Measurements from ENCODE around the gene RSPRY1. TPM values are rescaled to one million over a fixed set of nuclear protein-coding genes. Genes with fewer than 3 reads are reported as not detected.

The RSPRY1 gene
- total RNA-seq, 1 donor from 2014 or later, result 76.8 TPM

DNA sequence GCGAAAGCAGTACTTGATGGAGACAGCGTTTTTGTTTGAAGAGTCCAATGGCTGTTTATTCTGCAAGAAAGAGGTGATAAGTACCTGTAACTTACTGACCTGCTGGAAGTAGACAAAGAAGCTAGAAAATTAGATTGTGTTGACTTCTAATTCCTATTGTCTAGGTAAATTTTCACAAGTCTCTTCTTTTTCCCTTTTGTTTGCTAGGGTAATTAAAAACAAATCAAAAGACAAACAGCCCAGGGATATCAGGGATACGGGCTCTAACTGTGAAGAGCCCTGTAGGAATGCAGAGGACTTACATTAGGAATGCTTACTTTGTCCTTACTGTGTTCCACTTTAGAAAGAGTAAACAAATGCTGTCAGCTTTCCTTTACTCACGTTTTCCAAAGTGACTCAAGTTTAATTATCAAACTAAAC is 7.3 kb upstream of the RSPRY1 start:
- no peak overlapping the region for H3K9ac ChIP-seq (ENCODE audit: low read length)
- H3K4me3 ChIP-seq (ENCODE audit: insufficient read depth, low read depth, low read length), result no peak overlapping the region
- no peak for FAIRE-seq
- no peak for DNase-seq (ENCODE audit: low read depth)
- Mint-ChIP-seq H3K27me3 (ENCODE audit: low read depth, unreplicated experiment) (no peaks in the 10 kb centered on the region), H3K4me3 (ENCODE audit: unreplicated experiment) (no peak overlapping the region), H3K27ac (ENCODE audit: unreplicated experiment) (no peak overlapping the region), H3K9me3 (ENCODE audit: unreplicated experiment) (no peaks in the 10 kb centered on the region), H3K4me1 (ENCODE audit: low read depth, unreplicated experiment) (peaks cover 17% of the 10 kb centered on the region), H3K36me3 (ENCODE audit: low read depth, unreplicated experiment) (peaks cover under 1% of the 10 kb centered on the region)
- no peak for TF ChIP-seq CTCF (IDR thresholded peaks at IDR 0.05; ENCODE audit: insufficient read depth, low read depth, low read length)
- TF ChIP-seq EZH2 (IDR thresholded peaks at IDR 0.05; ENCODE audit: insufficient read depth, low read length), result no peak
- no peaks in the 10 kb centered on the region for H3K36me3 ChIP-seq (ENCODE audit: insufficient read depth, low read length)
- no peak overlapping the region for H3K27ac ChIP-seq (ENCODE audit: low read depth, low read length)
- peaks cover 3% of the 10 kb centered on the region for H3K4me1 ChIP-seq (ENCODE audit: insufficient read depth, low read length)
- no peak overlapping the region for H2AFZ ChIP-seq (ENCODE audit: low read depth, low read length)
- H4K20me1 ChIP-seq (ENCODE audit: insufficient read depth, low read length), result peaks cover 20% of the 10 kb centered on the region
- H3K27me3 ChIP-seq (ENCODE audit: insufficient read depth, low read length), result no peaks in the 10 kb centered on the region
- peaks cover 71% of the 10 kb centered on the region for H3K79me2 ChIP-seq (ENCODE audit: insufficient read depth, low read length)
- H3K4me2 ChIP-seq (ENCODE audit: low read length), result no peak overlapping the region
- H3K9me3 ChIP-seq (ENCODE audit: insufficient read depth, low read depth, low read length), result no peaks in the 10 kb centered on the region

GRCh38 chr16:57179215-57179828 is 6.8 kb upstream of the RSPRY1 start:
- Histone ChIP-seq H3K4me3 (ENCODE audit: insufficient read depth, low read depth, low read length) (no peak overlapping the region), H3K27ac (ENCODE audit: low read depth, low read length) (no peak overlapping the region), H3K9me3 (ENCODE audit: insufficient read depth, low read depth, low read length) (no peaks in the 10 kb centered on the region), H3K9ac (ENCODE audit: low read length) (no peak overlapping the region), H3K4me2 (ENCODE audit: low read length) (no peak overlapping the region), H3K79me2 (ENCODE audit: insufficient read depth, low read length) (peaks cover 76% of the 10 kb centered on the region), H3K36me3 (ENCODE audit: insufficient read depth, low read length) (no peaks in the 10 kb centered on the region), H3K4me1 (ENCODE audit: insufficient read depth, low read length) (peaks cover 3% of the 10 kb centered on the region), H2AFZ (ENCODE audit: low read depth, low read length) (no peak overlapping the region), H4K20me1 (ENCODE audit: insufficient read depth, low read length) (peaks cover 20% of the 10 kb centered on the region), H3K27me3 (ENCODE audit: insufficient read depth, low read length) (no peaks in the 10 kb centered on the region)
- Mint-ChIP-seq H3K4me3 (ENCODE audit: unreplicated experiment) (no peak overlapping the region), H3K36me3 (ENCODE audit: low read depth, unreplicated experiment) (no peaks in the 10 kb centered on the region), H3K27me3 (ENCODE audit: low read depth, unreplicated experiment) (no peaks in the 10 kb centered on the region), H3K27ac (ENCODE audit: unreplicated experiment) (no peak overlapping the region), H3K4me1 (ENCODE audit: low read depth, unreplicated experiment) (peaks cover 21% of the 10 kb centered on the region), H3K9me3 (ENCODE audit: unreplicated experiment) (no peaks in the 10 kb centered on the region)
- no peak for FAIRE-seq
- no peak for DNase-seq (ENCODE audit: low read depth)
- TF ChIP-seq EZH2 (IDR thresholded peaks at IDR 0.05; ENCODE audit: insufficient read depth, low read length) (no peak), CTCF (IDR thresholded peaks at IDR 0.05; ENCODE audit: insufficient read depth, low read depth, low read length) (no peak)

DNA sequence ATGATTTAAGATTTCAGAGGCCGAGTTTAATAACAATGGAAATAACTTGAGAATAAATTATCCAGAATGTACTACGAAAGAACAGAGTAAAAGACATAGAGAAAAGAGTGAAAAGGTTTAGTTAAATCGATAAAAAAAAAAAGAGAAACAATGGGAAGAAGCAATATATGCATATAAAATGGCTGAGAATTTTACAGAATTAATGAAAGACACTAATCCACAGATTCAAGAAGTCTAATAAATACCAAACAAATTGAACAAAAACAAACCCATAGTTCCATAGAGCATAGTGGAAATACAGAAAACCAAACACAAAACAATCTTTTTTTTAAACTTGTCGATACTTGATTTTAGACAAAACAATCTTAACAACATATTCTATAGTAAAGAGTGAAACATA is 2.0 kb upstream of the RSPRY1 start:
- H3K27ac ChIP-seq (ENCODE audit: low read depth, low read length), result no peak overlapping the region
- H3K9ac ChIP-seq (ENCODE audit: low read length), result no peak overlapping the region
- peak overlapping the region; percentile 95 for H3K4me2 ChIP-seq (ENCODE audit: low read length)
- no peaks in the 10 kb centered on the region for H3K36me3 ChIP-seq (ENCODE audit: insufficient read depth, low read length)
- TF ChIP-seq CTCF (IDR thresholded peaks at IDR 0.05; ENCODE audit: insufficient read depth, low read depth, low read length) (no peak), EZH2 (IDR thresholded peaks at IDR 0.05; ENCODE audit: insufficient read depth, low read length) (no peak)
- no peak overlapping the region for H3K4me3 ChIP-seq (ENCODE audit: insufficient read depth, low read depth, low read length)
- H4K20me1 ChIP-seq (ENCODE audit: insufficient read depth, low read length), result peaks cover 31% of the 10 kb centered on the region
- peaks cover 90% of the 10 kb centered on the region for H3K79me2 ChIP-seq (ENCODE audit: insufficient read depth, low read length)
- H3K9me3 ChIP-seq (ENCODE audit: insufficient read depth, low read depth, low read length), result no peaks in the 10 kb centered on the region
- H3K4me3 Mint-ChIP-seq (ENCODE audit: unreplicated experiment), result peak overlapping the region; percentile 100
- H3K27ac Mint-ChIP-seq (ENCODE audit: unreplicated experiment), result no peak overlapping the region
- H3K9me3 Mint-ChIP-seq (ENCODE audit: unreplicated experiment), result no peaks in the 10 kb centered on the region
- DNase-seq (ENCODE audit: low read depth) (no peak), FAIRE-seq (no peak)
- no peaks in the 10 kb centered on the region for H3K36me3 Mint-ChIP-seq (ENCODE audit: low read depth, unreplicated experiment)
- no peaks in the 10 kb centered on the region for H3K27me3 Mint-ChIP-seq (ENCODE audit: low read depth, unreplicated experiment)
- H3K27me3 ChIP-seq (ENCODE audit: insufficient read depth, low read length), result no peaks in the 10 kb centered on the region
- H3K4me1 ChIP-seq (ENCODE audit: insufficient read depth, low read length), result peaks cover 13% of the 10 kb centered on the region
- peaks cover 13% of the 10 kb centered on the region for H3K4me1 Mint-ChIP-seq (ENCODE audit: low read depth, unreplicated experiment)
- H2AFZ ChIP-seq (ENCODE audit: low read depth, low read length), result no peak overlapping the region
